Measurements from ENCODE around the gene LRMDA.

Gene LRMDA

DNA sequence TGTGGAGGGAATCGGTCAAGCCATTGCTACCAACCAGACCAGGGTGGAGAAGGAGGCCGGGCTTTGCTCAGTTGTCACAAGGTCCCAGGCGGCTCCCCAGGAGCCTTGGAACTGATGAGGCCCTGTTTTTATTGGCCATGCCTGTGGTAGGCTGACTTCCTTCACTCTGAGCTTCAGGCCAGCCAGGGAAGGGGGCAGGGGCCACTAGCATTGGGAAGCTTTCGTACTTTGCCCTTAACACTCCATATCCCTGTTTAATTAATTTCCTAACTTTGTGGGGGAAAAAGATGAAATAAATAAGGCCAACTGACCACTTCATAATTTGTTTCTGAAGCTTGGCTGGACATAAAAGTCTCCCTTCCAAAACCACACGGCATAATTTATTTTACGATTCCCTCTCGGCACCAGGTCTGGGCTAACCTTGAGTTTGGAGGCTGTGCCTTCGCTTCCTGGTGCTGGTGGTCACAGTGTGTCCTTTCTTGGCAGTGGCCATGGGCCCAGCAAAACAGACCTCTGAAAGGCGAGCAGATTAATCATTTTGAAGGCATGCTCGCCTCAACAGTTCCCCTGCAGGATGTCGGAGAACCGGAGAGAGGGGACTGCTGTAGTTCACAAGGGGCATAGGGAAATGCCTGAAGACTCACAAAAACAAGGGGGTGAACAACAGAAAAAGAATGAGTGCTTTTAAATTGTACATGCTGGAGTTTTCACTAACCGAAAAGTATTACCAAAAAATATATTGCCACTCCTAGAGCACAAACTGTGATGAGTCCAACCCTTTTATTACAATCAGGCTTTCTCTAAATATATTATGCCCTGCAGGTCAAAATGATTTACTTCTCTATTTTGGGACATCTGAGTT, 966.0 kb downstream of the LRMDA start:
- DNase-seq: no peak

DNA sequence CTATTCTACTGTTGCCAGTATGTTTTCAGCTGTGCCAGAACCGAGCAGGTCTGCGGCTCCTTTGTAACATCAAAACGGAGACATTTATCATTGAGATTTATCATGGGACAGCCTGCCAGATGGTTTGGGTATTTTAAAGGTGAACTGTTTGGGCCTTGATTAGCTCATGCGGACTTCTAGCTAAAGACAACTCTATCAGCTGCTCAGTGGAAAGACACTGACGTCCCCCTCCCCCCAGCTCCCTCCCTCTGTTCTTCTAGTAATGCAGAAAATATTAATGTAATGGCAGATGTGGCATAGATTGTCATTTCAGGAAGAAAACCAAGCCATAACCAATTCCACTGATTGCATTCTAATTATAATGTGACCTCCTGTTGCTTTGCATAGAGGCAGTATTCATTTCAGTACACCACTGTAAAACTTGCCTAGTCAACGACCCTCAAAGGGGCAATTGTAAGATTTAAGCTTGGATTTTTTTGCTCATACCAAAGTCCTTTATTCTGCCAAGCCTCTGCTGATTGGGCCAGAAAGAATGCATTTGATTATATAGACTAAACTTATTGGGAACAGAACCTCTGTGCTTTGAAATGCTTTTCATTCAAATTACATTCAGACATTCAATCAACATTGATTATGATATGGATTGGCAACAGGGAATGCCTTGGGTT, 966.8 kb downstream of the LRMDA start:
- DNase-seq: no peak

DNA sequence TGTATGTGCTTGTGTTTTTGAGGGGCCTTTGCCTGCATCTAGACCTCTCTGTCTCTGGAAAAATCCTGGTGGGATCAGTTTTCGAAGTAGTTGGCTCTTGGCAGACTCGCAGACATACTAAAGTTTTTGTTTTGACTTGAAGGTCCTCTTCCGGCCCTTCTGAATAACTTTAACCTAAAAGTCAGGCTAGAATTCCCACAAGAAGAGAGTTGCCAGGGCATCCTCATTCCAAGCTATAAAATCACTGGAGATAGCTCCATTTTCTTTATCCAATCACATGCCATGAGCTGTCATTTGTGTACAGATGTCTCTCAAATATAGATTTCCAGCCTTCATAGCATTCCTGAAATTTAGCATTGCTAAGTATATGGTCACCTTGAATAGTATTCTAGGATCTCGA, 967.8 kb downstream of the LRMDA start:
- DNase-seq: no peak

DNA sequence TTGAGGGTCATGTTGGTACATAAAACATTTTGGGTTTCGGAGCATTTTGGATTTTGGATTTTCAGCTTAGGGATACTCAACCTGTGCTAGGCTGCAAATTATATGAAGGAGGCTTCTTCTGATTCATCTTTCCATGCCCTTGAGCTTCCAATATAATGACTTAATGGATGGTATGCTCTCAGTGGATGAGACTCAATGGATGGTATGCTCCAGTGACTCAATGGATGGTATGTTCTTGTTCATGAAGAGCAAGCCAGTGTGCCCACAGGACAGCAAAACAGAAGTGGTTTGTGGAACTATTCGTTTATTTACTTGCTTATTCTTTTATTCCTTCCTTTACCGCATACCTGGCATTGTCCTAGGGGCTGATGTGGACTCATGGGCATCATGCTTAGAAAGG, 969.6 kb downstream of the LRMDA start:
- DNase-seq: no peak

DNA sequence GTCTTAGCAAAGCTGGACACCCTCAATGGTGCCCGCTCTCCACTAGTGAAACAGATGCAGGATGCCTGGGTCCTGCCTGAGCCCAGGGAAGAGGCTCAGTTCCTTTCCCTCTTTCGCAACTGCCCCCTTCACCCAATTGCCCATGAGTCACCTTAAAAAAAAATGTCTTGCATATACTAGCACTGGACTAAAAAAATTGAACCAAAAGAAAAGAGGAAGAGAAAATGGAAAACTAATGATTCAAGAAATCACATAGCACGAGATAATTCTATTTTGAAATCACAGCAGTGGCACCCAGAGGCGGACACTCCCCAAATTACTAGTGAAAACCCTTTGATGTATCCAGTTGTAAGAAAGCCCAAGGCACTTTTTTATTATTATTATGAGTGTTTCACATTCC, 972.5 kb downstream of the LRMDA start:
- no peak for DNase-seq

DNA sequence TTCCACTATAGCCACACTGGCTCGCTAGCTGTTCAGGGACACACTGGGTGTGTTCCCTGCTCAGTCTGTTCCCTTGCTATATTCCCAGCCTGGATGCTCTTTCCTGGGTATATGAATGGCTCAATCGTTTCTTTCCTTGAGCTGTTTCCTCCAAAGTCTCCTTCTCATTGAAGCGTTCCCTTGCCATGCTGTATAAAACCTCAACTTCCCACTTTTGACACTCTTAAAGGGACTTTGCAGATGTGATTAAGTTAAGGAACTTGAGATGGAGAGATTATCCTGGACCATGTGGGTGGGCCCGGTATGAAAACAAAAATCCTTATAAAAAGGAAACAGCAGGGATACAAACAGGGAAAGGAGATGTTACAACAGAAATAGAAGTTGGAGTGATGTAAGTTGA, 973.1 kb downstream of the LRMDA start:
- DNase-seq: no peak

DNA sequence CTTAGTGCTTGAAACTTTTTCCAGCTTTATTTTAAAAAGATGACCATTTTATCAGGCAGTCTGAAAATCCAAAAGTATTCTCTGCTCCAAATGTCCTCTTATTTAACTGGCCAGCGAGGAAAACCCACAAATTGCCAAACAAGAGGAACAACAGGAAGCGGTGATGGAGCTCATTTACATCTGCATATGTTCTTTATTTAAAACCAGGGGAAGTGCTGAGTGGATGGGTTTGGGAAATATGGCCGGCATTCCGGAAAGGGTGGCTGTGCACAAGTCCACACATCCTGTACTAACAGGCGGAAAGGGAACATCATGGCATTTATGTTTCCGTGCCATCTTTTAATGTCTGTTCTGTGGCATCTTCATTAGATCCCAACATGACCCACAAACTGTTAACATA, 974.5 kb downstream of the LRMDA start:
- DNase-seq: no peak

DNA sequence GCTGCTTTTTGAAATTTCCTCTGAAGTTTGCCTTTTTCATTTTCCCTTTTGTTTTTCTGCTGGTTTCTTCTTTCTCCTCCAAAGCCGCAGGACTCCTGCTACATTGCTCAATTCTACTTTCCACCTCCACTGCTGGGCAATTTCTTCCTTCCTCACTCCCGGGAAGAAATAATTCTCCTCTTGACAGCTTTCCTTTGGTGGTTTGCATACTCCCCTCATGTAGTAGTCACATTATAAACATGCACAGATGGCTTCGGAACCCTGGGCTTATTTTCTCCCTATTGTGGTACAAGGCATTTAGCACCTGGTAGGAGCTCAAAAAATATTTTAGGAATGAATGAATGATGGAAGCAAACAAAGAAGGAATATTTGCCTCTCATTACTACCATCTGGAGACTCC, 977.2 kb downstream of the LRMDA start:
- no peak for DNase-seq

DNA sequence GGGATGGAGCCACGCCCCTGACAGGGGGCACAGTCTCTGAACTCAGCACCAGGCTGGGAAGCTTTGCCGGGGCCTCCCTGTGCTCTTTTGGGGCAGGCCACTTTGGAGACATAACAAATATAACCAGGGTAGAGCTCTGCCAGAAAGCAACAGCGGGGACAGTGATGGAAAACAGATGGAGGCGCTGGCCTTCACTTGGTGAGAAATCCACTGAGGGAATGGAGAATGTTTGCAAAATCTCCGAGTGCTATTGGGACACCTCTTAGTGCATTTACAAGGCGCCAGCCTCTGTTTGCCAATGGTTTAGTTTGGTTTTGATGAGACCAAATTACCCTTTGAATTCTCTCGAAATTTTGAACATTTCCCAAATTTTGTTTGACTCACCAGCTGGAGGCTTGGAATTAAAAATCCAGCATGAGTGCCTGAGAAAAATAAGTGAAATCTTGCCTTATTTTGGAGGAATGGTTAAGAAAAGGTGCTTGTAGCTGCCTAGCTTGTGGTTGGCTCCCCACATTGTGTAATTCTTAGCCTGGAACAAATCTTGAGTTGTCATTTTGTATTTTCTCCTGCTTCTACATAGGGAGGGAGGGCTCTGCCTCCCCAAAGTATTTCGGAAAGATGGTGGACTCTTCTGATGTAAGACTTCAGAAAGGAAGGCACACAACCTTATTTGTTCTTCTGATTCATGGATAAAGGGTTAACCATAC, 980.5 kb downstream of the LRMDA start:
- DNase-seq: no peak

DNA sequence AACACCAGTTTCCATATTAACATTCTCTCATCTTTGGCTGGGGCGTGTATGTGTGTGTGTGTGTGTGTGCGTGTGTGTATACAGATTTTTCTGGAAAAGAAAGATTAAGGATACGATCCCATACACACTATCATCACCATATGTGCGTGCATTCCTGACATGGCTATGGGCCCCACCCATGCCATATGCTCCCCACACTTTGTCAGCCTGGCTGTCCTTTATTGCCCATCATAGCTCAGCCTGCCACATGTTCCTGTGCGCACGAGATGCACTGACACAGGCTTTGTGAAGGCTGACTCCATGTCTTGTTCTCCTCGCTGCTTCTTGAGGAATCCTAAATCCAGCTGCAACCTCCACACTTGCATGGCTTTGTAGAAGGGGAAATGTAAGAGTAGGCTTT, 984.1 kb downstream of the LRMDA start:
- DNase-seq: no peak

DNA sequence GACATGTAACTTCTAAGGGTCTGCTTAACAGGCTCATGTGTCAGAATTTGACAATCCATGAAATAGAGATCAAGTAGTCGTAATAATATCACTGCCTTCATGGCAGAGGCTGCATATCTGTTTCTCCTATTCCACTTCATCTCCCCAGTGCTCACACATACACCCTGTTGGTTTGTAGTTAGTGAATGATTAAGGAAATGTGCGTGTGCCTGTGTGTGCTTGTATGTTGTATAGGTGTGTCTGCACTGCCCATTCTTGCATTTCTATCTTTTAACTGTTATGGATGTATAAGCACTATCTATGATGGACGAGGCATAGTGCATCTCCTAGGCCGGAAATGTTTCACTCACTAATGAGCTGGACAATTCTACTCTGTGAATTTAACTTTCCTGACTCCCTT, 985.2 kb downstream of the LRMDA start:
- no peak for DNase-seq

DNA sequence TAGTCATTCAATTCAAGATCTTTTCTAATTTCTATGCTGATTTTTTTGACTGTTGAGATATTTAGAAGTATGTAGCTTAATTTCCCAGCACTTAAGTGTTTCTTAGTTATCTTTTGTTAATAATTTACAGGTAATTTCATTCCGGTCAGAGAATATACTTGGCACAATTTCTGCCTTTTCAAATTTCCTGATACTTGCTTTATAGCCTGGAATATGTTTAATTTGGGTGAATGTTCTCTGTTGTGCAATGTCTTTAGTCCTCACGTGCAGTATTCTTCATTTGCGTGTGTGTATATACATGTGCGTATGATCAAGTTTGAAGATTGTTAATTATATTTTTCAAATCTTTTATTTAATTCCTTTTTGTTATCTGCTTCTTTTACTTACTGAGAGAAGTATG, 989.3 kb downstream of the LRMDA start:
- DNase-seq: no peak

DNA sequence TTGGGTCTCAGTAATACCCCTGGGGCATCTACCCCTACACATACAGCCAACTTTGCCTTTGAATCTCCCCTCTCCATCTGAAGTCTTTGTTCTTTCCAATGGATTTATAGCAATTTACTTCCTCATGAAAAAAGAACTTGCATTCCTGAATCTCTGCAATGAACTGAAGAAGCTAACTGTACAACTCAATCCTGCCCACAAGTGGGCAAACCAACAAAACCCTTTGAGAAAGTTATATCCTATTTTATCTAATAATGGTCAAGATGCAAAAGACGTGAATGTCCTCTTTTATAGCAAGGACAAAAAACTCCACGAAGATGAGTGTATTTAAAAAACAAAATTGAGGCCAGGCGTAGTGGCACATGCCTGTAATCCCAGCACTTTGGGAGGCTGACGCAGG, 991.3 kb downstream of the LRMDA start:
- DNase-seq: no peak

DNA sequence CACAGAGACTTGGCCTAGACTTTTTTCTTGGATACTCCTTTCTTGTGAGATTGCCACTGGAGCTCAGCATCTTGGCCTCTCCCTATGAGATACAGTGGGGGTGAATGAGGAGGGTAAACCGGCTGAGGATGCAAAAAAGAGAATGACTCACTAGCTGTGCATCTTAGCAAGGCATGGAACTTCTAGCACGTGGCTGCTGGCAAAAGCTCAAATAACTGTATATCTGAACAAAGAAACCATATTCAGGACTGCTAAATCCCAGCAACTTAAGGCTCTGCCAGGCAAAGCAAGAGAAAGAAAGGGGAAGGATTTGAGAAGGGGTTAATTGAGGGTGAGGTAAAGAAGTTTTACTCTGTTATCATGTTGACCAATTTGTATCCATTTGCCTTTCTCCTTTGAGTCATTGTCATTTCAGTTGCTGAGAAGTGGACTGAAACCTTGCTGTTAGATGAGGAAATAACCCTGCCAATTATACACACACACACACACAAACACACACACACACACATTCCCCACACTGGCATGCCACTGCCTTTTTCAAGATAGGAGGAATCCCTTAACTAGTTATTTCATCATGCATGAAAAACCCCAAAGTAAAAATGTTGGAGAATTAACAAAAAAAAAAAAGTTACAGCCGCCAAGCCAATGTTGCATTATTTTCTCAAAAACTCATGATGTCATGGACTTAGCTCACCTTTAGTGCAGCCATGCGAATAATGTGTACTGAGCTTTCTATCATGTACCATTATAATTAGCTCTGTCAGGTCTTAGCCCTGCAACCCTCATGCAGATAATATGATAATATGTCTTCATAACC, 997.3 kb downstream of the LRMDA start:
- no peak for DNase-seq

DNA sequence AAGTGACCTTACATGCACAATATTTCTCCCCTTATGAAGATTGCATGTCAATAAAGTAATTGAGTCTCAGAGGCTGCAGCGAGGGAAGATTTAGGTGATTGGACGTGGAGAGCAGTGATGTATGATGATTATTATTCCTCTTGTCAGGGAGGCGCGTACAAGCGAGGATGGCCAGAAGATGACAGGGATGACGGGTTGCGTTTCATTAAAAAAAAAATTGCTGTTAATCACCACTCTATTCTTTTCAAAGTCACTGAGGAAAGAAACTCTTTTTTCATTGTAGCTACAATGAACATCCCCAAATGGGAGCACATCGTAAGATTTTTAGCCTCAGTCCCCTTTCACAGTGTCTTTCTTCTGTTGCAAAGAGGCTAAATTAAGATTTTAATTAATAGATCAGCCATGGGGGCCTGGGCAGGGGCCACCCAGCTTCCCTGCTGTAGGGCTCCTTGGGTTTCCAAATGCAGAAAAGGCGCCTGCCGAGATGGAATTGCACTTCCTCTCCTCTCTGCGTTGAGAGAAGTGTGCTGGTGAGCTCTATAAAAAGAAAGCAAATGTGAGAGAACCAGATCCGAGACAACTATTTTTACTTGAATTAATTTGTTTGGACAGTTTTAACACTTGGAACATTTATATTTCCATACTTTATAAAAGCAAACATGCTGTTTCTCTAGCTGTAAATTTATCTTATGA, 998.1 kb downstream of the LRMDA start:
- DNase-seq: no peak

DNA sequence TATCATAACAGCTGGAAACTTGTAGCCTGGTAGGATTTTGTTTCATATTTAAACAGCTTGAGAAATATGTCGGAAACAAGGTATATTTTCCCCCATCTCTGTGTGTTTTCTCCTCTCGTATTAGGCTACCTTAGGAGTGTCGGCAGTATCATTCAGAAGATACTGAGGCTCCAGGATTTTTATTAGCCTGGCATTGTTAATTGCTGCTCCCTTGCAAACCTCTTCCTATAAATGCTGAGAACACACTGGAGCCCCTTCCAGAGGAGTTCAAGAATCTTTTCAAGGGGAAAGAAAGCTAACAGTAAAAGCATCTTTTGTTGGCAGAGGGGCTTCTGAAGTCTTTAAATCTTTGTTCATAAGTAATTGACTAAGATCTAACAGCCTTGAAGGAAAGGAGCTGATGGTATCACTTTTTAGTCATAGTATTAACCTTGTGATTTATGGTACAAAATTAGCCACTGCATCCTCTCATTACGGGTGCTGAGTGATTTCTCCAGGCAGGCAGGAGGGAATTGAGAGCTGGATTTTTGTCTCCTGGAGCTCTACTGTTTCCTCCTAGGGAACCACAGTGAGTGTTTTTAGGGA, 998.7 kb downstream of the LRMDA start:
- DNase-seq: no peak

DNA sequence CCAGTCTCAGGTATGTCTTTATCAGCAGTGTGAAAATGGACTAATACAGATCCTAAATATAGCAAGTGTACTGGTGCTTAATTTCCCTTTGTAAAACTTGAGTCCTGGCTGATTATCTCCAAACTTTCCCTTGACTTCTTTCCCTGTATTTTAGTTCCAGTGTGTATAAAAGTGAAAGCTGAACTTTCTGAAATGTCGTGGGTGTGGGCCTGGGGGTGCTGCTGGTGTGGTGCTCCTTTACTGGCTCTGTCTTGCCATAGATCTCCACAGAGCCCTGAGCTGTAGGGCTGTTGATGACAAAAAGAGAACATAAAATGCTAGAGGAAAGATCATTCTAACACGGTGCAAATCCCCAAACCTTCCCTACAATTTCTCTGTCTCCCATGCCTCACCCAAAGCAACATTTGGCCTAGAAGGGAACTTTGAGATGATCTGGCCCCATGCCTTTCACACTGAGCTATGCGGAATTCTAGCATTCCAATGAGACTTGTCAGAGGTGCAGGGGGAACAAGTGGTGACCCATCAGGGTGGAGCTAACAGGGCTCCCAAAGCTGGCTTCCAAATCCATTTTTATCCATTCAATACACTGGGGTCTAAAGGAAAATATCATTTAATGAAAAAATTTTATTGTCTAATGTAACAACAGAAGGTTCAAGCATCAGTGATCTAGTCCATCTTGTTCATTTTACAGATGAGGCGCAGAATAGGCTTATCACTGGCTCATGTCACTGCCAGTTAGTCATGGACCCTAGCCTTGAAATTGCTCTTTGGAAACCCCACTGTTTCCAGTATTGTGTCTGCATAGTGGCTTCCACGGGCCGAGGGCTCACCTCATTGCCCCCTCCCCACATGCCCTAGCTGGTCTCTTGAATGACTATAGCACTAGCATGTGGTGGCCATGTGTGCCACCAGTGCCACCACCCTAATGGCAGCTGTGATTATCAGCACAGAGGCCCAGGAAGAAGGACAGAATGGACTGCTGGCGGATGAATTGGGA, 1000.9 kb downstream of the LRMDA start:
- no peak for DNase-seq

DNA sequence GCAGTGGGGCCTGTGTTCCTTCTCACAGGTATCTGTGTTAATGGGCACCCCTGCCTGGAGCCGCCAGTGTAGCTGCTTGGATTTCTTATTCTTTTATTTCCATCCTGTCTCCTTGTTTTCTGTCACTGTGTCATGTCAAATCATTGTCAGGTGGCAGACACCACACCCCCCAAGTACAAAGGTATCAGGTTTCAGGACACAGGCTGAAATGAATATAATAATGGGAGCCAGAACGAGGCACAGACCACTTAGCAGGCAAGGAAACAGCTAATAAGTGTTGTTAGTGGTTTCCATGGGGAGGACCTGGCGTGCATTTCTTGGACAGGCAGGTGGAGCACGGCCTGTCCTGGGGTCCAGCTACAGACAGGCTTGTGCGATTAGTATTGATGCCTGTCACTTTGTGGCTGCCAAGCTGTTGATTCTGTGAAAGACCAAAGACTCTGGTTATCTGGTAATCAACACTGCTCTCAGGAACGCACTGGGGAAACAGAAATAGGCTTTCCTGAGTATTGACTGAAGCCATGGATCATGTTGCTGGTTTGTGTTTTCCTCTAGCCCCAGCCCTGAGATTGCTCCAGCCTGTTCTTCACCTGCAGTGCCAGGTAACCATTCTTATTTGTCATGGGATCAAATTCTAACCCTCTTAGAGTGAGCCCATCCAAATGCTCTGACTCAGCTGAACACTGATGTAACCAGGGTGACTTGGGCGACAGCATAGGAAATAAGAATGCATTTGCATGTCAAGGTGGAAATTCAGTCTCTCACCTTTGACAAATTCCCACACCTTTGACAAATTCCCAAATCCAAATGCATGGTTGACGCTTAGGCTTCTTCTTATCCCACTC, 1002.0 kb downstream of the LRMDA start:
- DNase-seq: no peak

DNA sequence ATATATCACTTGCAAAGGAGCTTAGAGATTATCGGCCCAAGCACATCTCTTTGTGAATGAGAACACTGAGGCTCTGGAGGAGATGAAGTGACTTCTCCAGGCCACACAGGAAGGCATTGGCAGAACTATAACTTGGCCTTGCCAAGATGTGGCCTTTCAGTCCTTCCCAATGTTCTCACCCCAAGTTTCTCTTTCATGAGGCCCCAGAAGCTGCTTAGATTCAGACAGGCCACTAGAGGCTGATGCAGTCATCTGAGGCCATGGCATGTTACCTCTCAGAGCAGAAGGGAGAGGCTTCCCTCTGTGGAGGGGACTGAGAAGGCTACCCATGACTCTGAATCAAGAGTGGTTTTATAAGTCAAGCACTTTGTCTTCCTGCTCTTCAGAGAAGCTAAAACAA, 1003.7 kb downstream of the LRMDA start:
- no peak for DNase-seq

DNA sequence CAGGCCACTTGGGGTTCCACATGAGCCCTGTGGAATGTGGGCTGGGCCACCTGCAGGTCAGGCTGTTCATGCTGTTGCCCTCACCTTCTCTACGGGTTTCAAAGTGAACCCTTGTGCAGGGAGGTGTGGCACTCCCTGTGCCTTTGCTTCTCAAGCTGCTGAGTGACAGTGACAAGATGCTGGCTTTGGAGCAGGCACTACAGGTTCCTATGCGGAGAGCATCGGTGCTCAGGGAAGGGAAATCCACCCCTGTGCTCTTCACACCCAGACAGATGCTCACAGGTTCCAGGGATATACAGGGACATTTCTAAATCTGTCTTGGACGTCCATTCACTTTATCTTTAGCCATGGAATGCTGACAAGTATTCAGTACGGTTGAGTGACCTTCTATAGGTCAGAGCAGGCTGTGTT, 1005.0 kb downstream of the LRMDA start:
- no peak for DNase-seq

Data from NK-92 treated with Interleukin-12 subunit alpha and Interleukin-12 subunit beta, amount 100 ng/mL, for 24 hours (cell line).